ENCODE measurements around the gene SRC. TPM values are rescaled to one million over a fixed set of nuclear protein-coding genes. Genes with fewer than 3 reads are reported as not detected.

The SRC gene
- total and polyA plus RNA-seq, 2 donors from 2014 or later, result 28.5 to 70.0 TPM

DNA sequence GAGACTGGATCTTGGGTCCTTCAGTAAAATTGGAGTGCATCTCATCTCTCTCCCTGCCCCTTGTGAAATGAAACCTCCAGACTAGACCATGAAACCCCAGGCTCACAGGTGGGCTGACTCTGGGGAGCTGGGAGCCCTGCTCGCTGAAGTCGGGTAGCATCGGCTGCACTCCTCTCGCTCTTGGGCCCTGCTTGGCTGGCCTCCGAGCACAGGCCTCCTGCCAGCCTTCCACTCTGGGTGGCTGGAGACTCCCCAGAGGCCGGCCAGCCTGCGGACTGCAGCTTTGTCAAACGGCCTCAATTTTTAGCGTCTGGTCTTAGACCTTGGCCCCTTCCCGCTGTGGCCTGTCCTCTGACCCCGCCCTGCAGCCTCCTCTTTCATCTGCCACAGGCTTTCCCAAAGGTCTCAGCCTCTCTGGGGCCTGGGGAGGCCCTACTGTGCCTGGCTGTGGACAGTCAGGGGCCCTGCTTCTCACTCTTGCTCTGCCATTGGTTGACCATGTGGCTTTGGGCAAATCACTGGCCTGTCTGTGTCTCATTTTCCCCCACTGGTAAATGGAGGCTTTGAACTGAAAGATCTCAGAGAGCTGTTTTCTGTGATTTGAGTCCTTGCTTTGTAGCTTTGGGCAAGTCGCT lies 45.1 kb downstream of the SRC start:
- DNase-seq (peak in 2 of 5 donors; percentile 6 to 52), FAIRE-seq (no peak)
- no peaks in the 10 kb centered on the region for H3K27me3 ChIP-seq (ENCODE audit: control insufficient read depth, insufficient read depth, low read length)
- no peak overlapping the region for H3K9ac ChIP-seq (ENCODE audit: low read length in 3 of 3)
- TF ChIP-seq, protein P1, sequence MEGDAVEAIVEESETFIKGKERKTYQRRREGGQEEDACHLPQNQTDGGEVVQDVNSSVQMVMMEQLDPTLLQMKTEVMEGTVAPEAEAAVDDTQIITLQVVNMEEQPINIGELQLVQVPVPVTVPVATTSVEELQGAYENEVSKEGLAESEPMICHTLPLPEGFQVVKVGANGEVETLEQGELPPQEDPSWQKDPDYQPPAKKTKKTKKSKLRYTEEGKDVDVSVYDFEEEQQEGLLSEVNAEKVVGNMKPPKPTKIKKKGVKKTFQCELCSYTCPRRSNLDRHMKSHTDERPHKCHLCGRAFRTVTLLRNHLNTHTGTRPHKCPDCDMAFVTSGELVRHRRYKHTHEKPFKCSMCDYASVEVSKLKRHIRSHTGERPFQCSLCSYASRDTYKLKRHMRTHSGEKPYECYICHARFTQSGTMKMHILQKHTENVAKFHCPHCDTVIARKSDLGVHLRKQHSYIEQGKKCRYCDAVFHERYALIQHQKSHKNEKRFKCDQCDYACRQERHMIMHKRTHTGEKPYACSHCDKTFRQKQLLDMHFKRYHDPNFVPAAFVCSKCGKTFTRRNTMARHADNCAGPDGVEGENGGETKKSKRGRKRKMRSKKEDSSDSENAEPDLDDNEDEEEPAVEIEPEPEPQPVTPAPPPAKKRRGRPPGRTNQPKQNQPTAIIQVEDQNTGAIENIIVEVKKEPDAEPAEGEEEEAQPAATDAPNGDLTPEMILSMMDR (IDR thresholded peaks at IDR 0.05; ENCODE audit: borderline replicate concordance, extremely low read depth, insufficient read depth), result no peak
- intact Hi-C loops (cut with DNase I), result no loop called here
- H3K4me3 ChIP-seq (ENCODE audit: low read length in 3 of 3), result no peak overlapping the region
- no peaks in the 10 kb centered on the region for H3K4me1 ChIP-seq (ENCODE audit: control insufficient read depth in 2 of 3, insufficient read depth in 2 of 3, low read depth in 1 of 3, low read length in 3 of 3)
- H3K9me3 ChIP-seq (ENCODE audit: control insufficient read depth in 2 of 3, insufficient read depth in 1 of 3, low read length in 3 of 3), result no peaks in the 10 kb centered on the region
- no peak overlapping the region for H3K27ac ChIP-seq (ENCODE audit: low read depth in 2 of 2, low read length in 2 of 2)
- peaks cover 0 to 14% (median 9%) of the 10 kb centered on the region in 3 donors for H3K36me3 ChIP-seq (ENCODE audit: control insufficient read depth in 2 of 3, insufficient read depth in 3 of 3, low read length in 3 of 3)

DNA sequence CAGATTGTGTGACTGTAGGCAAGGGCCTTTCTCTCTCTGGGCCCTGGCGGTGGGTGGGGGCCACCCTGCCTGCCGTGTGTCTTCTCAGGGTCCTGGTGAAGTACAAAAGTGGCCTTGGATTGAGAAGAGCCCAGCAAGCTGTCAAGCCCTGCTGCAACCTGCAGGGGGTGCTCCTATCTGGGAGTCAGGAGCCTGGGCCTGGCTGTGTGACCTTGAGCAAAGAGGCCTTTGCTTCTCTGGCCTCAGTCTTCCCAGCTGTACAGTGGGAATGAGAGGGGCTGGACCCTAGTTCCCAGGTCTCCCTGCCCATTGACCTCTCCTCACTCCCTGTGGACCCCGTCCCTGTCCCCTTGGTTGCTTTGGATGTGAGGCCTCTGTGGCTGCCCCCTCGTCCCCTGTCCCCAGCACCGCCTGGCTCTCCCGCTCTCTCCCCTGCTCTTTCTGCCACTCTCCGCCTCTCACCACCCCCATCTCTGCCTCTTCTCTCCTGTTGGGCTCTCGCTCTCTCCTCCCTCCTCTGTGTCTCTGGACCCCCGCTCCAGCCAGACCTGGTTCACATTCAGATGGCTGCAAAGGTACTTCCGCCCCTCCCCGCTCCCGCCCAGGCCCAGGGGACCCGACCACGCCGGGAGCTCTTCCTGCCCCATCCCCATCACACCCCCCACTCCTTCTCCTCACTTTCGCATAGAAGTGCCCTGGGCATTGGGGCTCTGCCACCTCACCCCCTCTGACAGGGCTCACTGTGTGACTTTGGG lies 46.7 kb downstream of the SRC start:
- DNase-seq (peak in 2 of 5 donors; percentile 54 to 57), FAIRE-seq (no peak)
- Histone ChIP-seq H3K27me3 (ENCODE audit: control insufficient read depth, insufficient read depth, low read length) (no peaks in the 10 kb centered on the region), H3K4me3 (ENCODE audit: low read length in 3 of 3) (no peak overlapping the region), H3K27ac (ENCODE audit: low read depth in 2 of 2, low read length in 2 of 2) (no peak overlapping the region), H3K9me3 (ENCODE audit: control insufficient read depth in 2 of 3, insufficient read depth in 1 of 3, low read length in 3 of 3) (no peaks in the 10 kb centered on the region), H3K36me3 (ENCODE audit: control insufficient read depth in 2 of 3, insufficient read depth in 3 of 3, low read length in 3 of 3) (peaks cover 0 to 8% (median 6%) of the 10 kb centered on the region in 3 donors), H3K4me1 (ENCODE audit: control insufficient read depth in 2 of 3, insufficient read depth in 2 of 3, low read depth in 1 of 3, low read length in 3 of 3) (no peaks in the 10 kb centered on the region), H3K9ac (ENCODE audit: low read length in 3 of 3) (no peak overlapping the region)
- intact Hi-C loops (cut with DNase I), result no loop called here
- TF ChIP-seq, protein P1 (IDR thresholded peaks at IDR 0.05; ENCODE audit: borderline replicate concordance, extremely low read depth, insufficient read depth), result no peak

DNA sequence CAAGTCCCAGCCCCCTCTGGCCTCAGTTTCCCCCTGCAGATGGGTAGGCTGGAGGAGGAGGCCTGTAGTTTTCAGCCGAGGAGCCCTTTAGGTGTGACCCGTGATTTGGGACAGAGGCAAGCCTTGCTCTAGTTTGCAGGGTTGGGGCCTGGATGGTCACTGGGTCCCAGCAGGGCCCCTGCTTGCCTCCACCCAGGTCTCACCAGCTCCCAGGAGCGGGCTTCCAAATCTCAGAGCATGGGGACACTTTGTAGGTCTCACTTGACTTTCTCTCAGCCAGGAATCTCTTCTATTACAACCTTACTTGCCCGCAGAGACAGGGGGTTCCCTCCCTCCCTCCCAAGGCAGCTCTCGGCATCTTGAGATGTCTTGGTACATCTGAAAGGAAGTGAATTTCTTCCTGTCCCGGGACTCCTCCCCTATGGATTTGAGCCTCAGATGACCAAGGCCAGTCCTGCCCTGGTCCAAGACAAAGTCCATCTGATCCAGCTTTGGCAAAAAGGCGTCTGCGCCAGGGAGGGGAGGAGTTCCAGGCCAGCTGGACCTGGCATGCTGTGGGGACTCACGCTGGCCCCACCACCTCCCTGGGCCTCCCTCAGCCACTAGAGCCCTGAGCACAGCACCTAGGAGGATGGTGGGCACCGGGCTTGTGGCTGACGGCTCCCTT lies 47.4 kb downstream of the SRC start:
- FAIRE-seq (no peak), DNase-seq (no peak)
- intact Hi-C loops (cut with DNase I), result no loop called here
- H3K4me3 ChIP-seq (ENCODE audit: low read length in 3 of 3), result no peak overlapping the region
- no peak overlapping the region for H3K9ac ChIP-seq (ENCODE audit: low read length in 3 of 3)
- TF ChIP-seq, protein P1 (IDR thresholded peaks at IDR 0.05; ENCODE audit: borderline replicate concordance, extremely low read depth, insufficient read depth), result no peak
- no peaks in the 10 kb centered on the region for H3K4me1 ChIP-seq (ENCODE audit: control insufficient read depth in 2 of 3, insufficient read depth in 2 of 3, low read depth in 1 of 3, low read length in 3 of 3)
- H3K9me3 ChIP-seq (ENCODE audit: control insufficient read depth in 2 of 3, insufficient read depth in 1 of 3, low read length in 3 of 3), result no peaks in the 10 kb centered on the region
- H3K36me3 ChIP-seq (ENCODE audit: control insufficient read depth in 2 of 3, insufficient read depth in 3 of 3, low read length in 3 of 3), result peaks cover 0 to 6% (median 3%) of the 10 kb centered on the region in 3 donors
- no peaks in the 10 kb centered on the region for H3K27me3 ChIP-seq (ENCODE audit: control insufficient read depth, insufficient read depth, low read length)
- no peak overlapping the region for H3K27ac ChIP-seq (ENCODE audit: low read depth in 2 of 2, low read length in 2 of 2)

Measured in kidney (tissue), 14 donors.